Endothelial cell of umbilical vein (primary cell): Measurements from ENCODE around the gene TFAP2A. TPM values are rescaled to one million over a fixed set of nuclear protein-coding genes. Genes with fewer than 3 reads are reported as not detected.

Experiments used
- BruUV-seq: library from RNA; stranded (reverse); fragments of 400-500 nt; replicated peaks from 2 replicates; lab custom pipeline; 2021; lab: Mats Ljungman, UMichigan
- CTCF ChIA-PET: fragments of 300-600, 350-600 bp; sonication (Branson Sonifier 250); formaldehyde crosslinking; loops from one replicate; lab custom pipeline; 2021; ENCODE audit warnings: antibody characterized with exemption, inconsistent platforms; lab: Charles Lee
- POLR2A ChIA-PET: fragments of 300-600, 350-600 bp; sonication (Branson Sonifier 250); formaldehyde crosslinking; loops from one replicate; lab custom pipeline; 2021; ENCODE audit warnings: antibody characterized with exemption, inconsistent platforms; lab: Charles Lee
- DNase-seq: peaks from one replicate; pipeline ENCODE4 v3.0.0-alpha.2; 2011; ENCODE audit warnings: low read depth, low spot score
- FAIRE-seq: peaks from 2 replicates; lab custom pipeline; 2011; peaks lifted over from hg19 to GRCh38; lab: Jason Lieb, UNC
- H2AFZ ChIP-seq: 2 replicates; pipeline ENCODE4 v1.6.0; 2012; ENCODE audit warnings: low read depth, low read length, control low read depth, inconsistent platforms
- H3K27ac ChIP-seq: 2 replicates; pipeline ENCODE4 v1.5.1; 2011; ENCODE audit warnings: low read depth, mild to moderate bottlenecking, control low read depth, low read length, moderate library complexity; ENCODE audit not compliant: insufficient read depth
- H3K27me3 ChIP-seq, 2 experiments: 2 replicates each; pipeline versions ENCODE4 v1.6.0 to v1.6.1; 2011; ENCODE audit warnings: low read length in 2 of 2, mixed read lengths in 1 of 2; ENCODE audit not compliant: control insufficient read depth in 2 of 2, insufficient read depth in 2 of 2
- H3K36me3 ChIP-seq, 2 experiments: 2 replicates in 1 of 2; 3 replicates in 1 of 2; pipeline ENCODE4 v1.5.1; 2011; ENCODE audit warnings: low read length in 2 of 2, mild to moderate bottlenecking in 1 of 2, moderate library complexity in 1 of 2; ENCODE audit not compliant: control insufficient read depth in 2 of 2, insufficient read depth in 2 of 2; ENCODE audit errors: extremely low read depth in 1 of 2
- H3K4me1 ChIP-seq: 3 replicates; pipeline ENCODE4 v1.5.1; 2011; ENCODE audit warnings: mild to moderate bottlenecking, low read length; ENCODE audit not compliant: control insufficient read depth, insufficient read depth; ENCODE audit errors: extremely low read depth
- H3K4me2 ChIP-seq: 2 replicates; pipeline ENCODE4 v1.6.1; 2011; ENCODE audit warnings: low read length, control low read depth, mixed read lengths; ENCODE audit not compliant: insufficient read depth
- H3K4me3 ChIP-seq, 3 experiments: fragments of 200-600 bp in 1 of 3; sonication (generic), shearing (Covaris generic) in 1 of 3; replicated peaks in 1 of 3; 2 replicates each; pipeline ENCODE4 v1.5.1; 2011 to 2016; ENCODE audit warnings: control low read depth in 3 of 3, low read length in 3 of 3, mild to moderate bottlenecking in 2 of 3, inconsistent platforms in 1 of 3, low read depth in 1 of 3, moderate library complexity in 1 of 3; ENCODE audit not compliant: insufficient read depth in 1 of 3
- H3K79me2 ChIP-seq: 2 replicates; pipeline ENCODE4 v1.6.0; 2012; ENCODE audit warnings: low read length, inconsistent platforms; ENCODE audit not compliant: control insufficient read depth, insufficient read depth
- H3K9ac ChIP-seq: replicated peaks from 2 replicates; pipeline ENCODE3; 2011; ENCODE audit warnings: low read length, control low read depth; ENCODE audit not compliant: insufficient read depth; ENCODE audit errors: extremely low read depth
- H3K9me1 ChIP-seq: replicated peaks from 3 replicates; pipeline ENCODE4 v1.6.0; 2011; ENCODE audit warnings: mild to moderate bottlenecking, low read length; ENCODE audit not compliant: control insufficient read depth, insufficient read depth; ENCODE audit errors: extremely low read depth
- H3K9me3 ChIP-seq: replicated peaks from 2 replicates; pipeline ENCODE4 v1.5.1; 2012; ENCODE audit warnings: low read length, inconsistent platforms; ENCODE audit not compliant: control insufficient read depth, insufficient read depth
- H4K20me1 ChIP-seq: replicated peaks from 2 replicates; pipeline ENCODE3; 2011; ENCODE audit warnings: mild to moderate bottlenecking, low read length; ENCODE audit not compliant: control insufficient read depth, insufficient read depth; ENCODE audit errors: extremely low read depth
- EZH2 ChIP-seq: IDR thresholded peaks from 2 replicates; pipeline ENCODE4 v1.6.1; 2012; ENCODE audit warnings: borderline replicate concordance, low read depth, mild to moderate bottlenecking, moderate library complexity, low read length, inconsistent platforms; ENCODE audit not compliant: severe bottlenecking
- MAX ChIP-seq: IDR thresholded peaks from 2 replicates; pipeline ENCODE4 v1.6.1; 2011; ENCODE audit not compliant: insufficient read depth, insufficient read length
- MYC ChIP-seq: IDR thresholded peaks from one replicate; pipeline ENCODE4 v1.6.1; 2011; ENCODE audit warnings: mild to moderate bottlenecking, low read depth, low read length
- POLR2A ChIP-seq: IDR thresholded peaks from 2 replicates; pipeline ENCODE4 v1.6.1; 2012; ENCODE audit warnings: low read depth, mild to moderate bottlenecking, control low read depth, low read length
- dilution Hi-C: fragments of 300-500 bp; cut with MboI; formaldehyde crosslinking; loops from one replicate; pipeline ENCODE4 v1.15.0; 2019; ENCODE audit warnings: low sequenced_read_pairs; ENCODE audit not compliant: extremely low pct_ligation_motif_present
- intact Hi-C: fragments of 100-400 bp; cut with micrococcal nuclease; formaldehyde crosslinking; loops from one replicate; pipeline ENCODE4 v1.10.0; 2022
- polyA plus RNA-seq, 4 experiments: library from polyadenylated mRNA; depleted of rRNA in 3 of 4; stranded (reverse) in 3 of 4; unstranded in 1 of 4; fragments of >200 nt; gene quantifications; 2 replicates each; pipeline versions ENCODE4 v1.2.1 to v1.2.3, GENCODE V29; 2011 to 2012; ENCODE audit warnings: missing spikeins in 1 of 4
- total RNA-seq: library from RNA; stranded (reverse); gene quantifications from 2 replicates; pipeline ENCODE4 v1.2.3, GENCODE V29; 2021

Gene TFAP2A
- total and polyA plus RNA-seq, 2 donors (not counting 3 experiments of a cell fraction or from before 2014, with no cell fraction given), result 0.06 TPM; not detected in 1

GRCh38 chr6:10401632-10402223, 13.1 kb downstream of the TFAP2A start:
- no peaks in the 10 kb centered on the region for H4K20me1 ChIP-seq
- no peak for DNase-seq
- intact Hi-C loops (loop anchor here (5.0 kb wide), 1 partner anchor 1136 kb away; the partner anchor contains the start of gene TMEM170B), dilution Hi-C loops (no loop called here)
- peaks cover 51 to 72% of the 10 kb centered on the region in 2 experiments for H3K27me3 ChIP-seq
- H3K4me1 ChIP-seq, result peaks cover 13% of the 10 kb centered on the region
- no peak overlapping the region for H3K4me3 ChIP-seq
- no peak for TF ChIP-seq MAX
- TF ChIP-seq POLR2A, result no peak
- H2AFZ ChIP-seq, result no peak overlapping the region
- no TSS peak for BruUV-seq
- no peaks in the 10 kb centered on the region for H3K79me2 ChIP-seq
- no peak overlapping the region for H3K4me2 ChIP-seq
- no peak overlapping the region for H3K9ac ChIP-seq
- H3K9me1 ChIP-seq, result no peaks in the 10 kb centered on the region
- FAIRE-seq, result no peak
- POLR2A ChIA-PET, result interaction anchor here (0.8 kb wide), 1 partner anchor 23 kb away, joined by 3 read pairs; no protein-coding TSS in a partner anchor
- no peak overlapping the region for H3K27ac ChIP-seq
- no peaks in the 10 kb centered on the region for H3K36me3 ChIP-seq
- CTCF ChIA-PET, result interaction anchor here (1.1 to 1.6 kb wide), 2 partner anchors 28 to 1418 kb away, joined by 3 read pairs; no protein-coding TSS in a partner anchor
- no peaks in the 10 kb centered on the region for H3K9me3 ChIP-seq

DNA sequence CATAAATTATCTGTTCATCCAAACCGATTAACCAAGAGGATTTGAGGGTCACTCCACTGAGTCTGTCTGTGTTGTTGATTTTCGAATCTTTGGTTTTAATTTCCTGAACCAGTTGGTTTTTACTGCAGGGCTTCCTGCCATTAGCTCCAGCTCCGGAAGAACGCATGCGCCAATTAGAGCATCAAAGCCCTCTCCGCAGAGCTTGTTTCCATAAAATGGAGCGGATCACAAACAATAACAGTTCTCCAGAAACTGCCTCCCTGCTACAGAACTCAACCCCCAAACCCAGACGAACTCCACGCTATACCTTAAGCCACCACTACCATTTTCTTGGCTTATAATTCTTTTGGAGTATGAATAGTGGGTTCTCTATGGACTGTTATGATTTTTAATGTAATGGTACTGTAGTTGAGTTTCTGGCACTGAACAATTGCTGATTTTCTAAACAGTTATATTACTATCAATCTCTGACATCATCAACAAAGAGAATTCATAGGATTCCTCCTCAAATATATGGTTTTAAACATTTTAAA, 13.8 kb downstream of the TFAP2A start:
- POLR2A ChIA-PET, result interaction anchor here (0.8 kb wide), 1 partner anchor 22 kb away, joined by 3 read pairs; no protein-coding TSS in a partner anchor
- no peak overlapping the region for H3K4me2 ChIP-seq

More for the DNA sequence above, 13.8 kb downstream of the TFAP2A start:
- Histone ChIP-seq H2AFZ (no peak overlapping the region), H3K9me3 (no peaks in the 10 kb centered on the region), H3K79me2 (no peaks in the 10 kb centered on the region), H3K27ac (no peak overlapping the region), H3K36me3 (no peaks in the 10 kb centered on the region), H3K27me3 (peaks cover 49 to 70% of the 10 kb centered on the region in 2 experiments), H4K20me1 (no peaks in the 10 kb centered on the region), H3K4me3 (no peak overlapping the region), H3K4me1 (peaks cover 13% of the 10 kb centered on the region), H3K9ac (no peak overlapping the region), H3K9me1 (no peaks in the 10 kb centered on the region)
- dilution Hi-C loops, result no loop called here
- no TSS peak for BruUV-seq
- TF ChIP-seq MYC, result no peak
- TF ChIP-seq EZH2, result peak; percentile 50
- FAIRE-seq (no peak), DNase-seq (no peak)
- intact Hi-C loops, result loop anchor here (5.0 kb wide), 1 partner anchor 1136 kb away; the partner anchor contains the start of gene TMEM170B
- CTCF ChIA-PET, result interaction anchor here (1.6 kb wide), 1 partner anchor 28 kb away, joined by 3 read pairs; no protein-coding TSS in a partner anchor
